HCT116 (cell line): Measurements from ENCODE around the gene MAPKAP1. TPM values are rescaled to one million over a fixed set of nuclear protein-coding genes. Genes with fewer than 3 reads are reported as not detected.
A peak's percentile ranks its signal among the peaks of the same experiment; 100 is the strongest.

Experiments used
- ATAC-seq: fragments of 200-7000 bp; cut with Tn5 transposase; 2 replicates; pipeline ENCODE4 v1.9.1; 2020; ENCODE audit warnings: mild to moderate bottlenecking, moderate library complexity
- BruUV-seq: library from RNA; stranded (reverse); fragments of 400-500 nt; replicated peaks from 2 replicates; lab custom pipeline; 2021; lab: Mats Ljungman, UMichigan
- CTCF ChIA-PET: fragments of 300-600 bp; sonication (Branson Sonifier 250); formaldehyde crosslinking; loops from one replicate; lab custom pipeline; 2021; ENCODE audit warnings: antibody characterized with exemption; lab: Charles Lee
- POLR2A ChIA-PET: fragments of 300-600, 350-600 bp; sonication (Branson Sonifier 250); formaldehyde crosslinking; loops from one replicate; lab custom pipeline; 2021; ENCODE audit warnings: antibody characterized with exemption; lab: Charles Lee
- RAD21 ChIA-PET, 2 experiments: fragments of 300-600 bp; sonication (Branson Sonifier 250); formaldehyde crosslinking; loops; one replicate each; lab custom pipeline; 2023; ENCODE audit warnings: low total read pairs in 2 of 2; ENCODE audit not compliant: uncharacterized antibody in 2 of 2, unreplicated experiment in 2 of 2, low non-redundant PET in 1 of 2; lab: Charles Lee
- DNase-seq: peaks from one replicate; pipeline ENCODE4 v3.0.0-alpha.2; 2010; ENCODE audit warnings: low read depth, low spot score
- H2AFZ ChIP-seq: fragments of 200-600 bp; shearing (Covaris generic), sonication (generic); 2 replicates; pipeline ENCODE4 v1.6.1; 2017; ENCODE audit warnings: low read depth, mixed run types, mixed read lengths, antibody characterized with exemption, low read length; ENCODE audit not compliant: poor library complexity, severe bottlenecking
- H3K27ac ChIP-seq: 2 replicates; pipeline ENCODE4 v1.5.1; 2012; ENCODE audit warnings: low read depth, low read length
- H3K27me3 ChIP-seq: fragments of 200-600 bp; sonication (generic); 2 replicates; pipeline ENCODE4 v1.6.1; 2016; ENCODE audit warnings: mixed run types, low read length, mixed read lengths; ENCODE audit not compliant: insufficient read depth
- H3K36me3 ChIP-seq, 2 experiments: fragments of 200-500 bp in 1 of 2; fragments of 200-600 bp in 1 of 2; sonication (Bioruptor generic) in 1 of 2; sonication (generic) in 1 of 2; 2 replicates each; pipeline versions ENCODE4 v1.5.1 to v1.6.1; 2014 to 2016; ENCODE audit warnings: low read length in 2 of 2, inconsistent platforms in 1 of 2, mixed read lengths in 1 of 2, mixed run types in 1 of 2; ENCODE audit not compliant: insufficient read depth in 2 of 2, control insufficient read depth in 1 of 2
- H3K4me1 ChIP-seq, 2 experiments: fragments of 200-600 bp in 1 of 2; sonication (generic) in 1 of 2; 2 replicates each; pipeline versions ENCODE4 v1.5.1 to v1.6.1; 2012 to 2017; ENCODE audit warnings: low read length in 2 of 2, inconsistent platforms in 1 of 2, mild to moderate bottlenecking in 1 of 2, mixed read lengths in 1 of 2, mixed run types in 1 of 2, moderate library complexity in 1 of 2; ENCODE audit not compliant: insufficient read depth in 2 of 2, control insufficient read depth in 1 of 2
- H3K4me2 ChIP-seq: fragments of 200-600 bp; sonication (generic); 2 replicates; pipeline ENCODE4 v1.6.1; 2017; ENCODE audit warnings: mixed run types, low read length, mixed read lengths
- H3K4me3 ChIP-seq, 2 experiments: fragments of 200-600 bp in 1 of 2; sonication (generic) in 1 of 2; replicated peaks in 1 of 2; 2 replicates each; pipeline ENCODE4 v1.5.1; 2011 to 2016; ENCODE audit warnings: low read length in 2 of 2, control low read depth in 1 of 2, low read depth in 1 of 2, mild to moderate bottlenecking in 1 of 2, mixed read lengths in 1 of 2, mixed run types in 1 of 2
- H3K79me2 ChIP-seq: fragments of 200-600 bp; sonication (generic); 2 replicates; pipeline ENCODE4 v1.6.1; 2017; ENCODE audit warnings: mild to moderate bottlenecking, mixed run types, low read length, moderate library complexity, mixed read lengths; ENCODE audit not compliant: insufficient read depth
- H3K9ac ChIP-seq: fragments of 200-600 bp; sonication (generic); 2 replicates; pipeline ENCODE4 v1.6.1; 2016; ENCODE audit warnings: low read length, mixed read lengths
- H3K9me2 ChIP-seq: fragments of 200-600 bp; sonication (generic), shearing (Covaris generic); 2 replicates; pipeline ENCODE4 v1.6.1; 2017; ENCODE audit warnings: mixed run types, mild to moderate bottlenecking, moderate library complexity; ENCODE audit not compliant: insufficient read depth
- H3K9me3 ChIP-seq, 2 experiments: fragments of 200-500 bp in 1 of 2; fragments of 200-600 bp in 1 of 2; sonication (Bioruptor generic) in 1 of 2; sonication (generic) in 1 of 2; 2 replicates each; pipeline ENCODE4 v1.6.1; 2014 to 2017; ENCODE audit warnings: low read length in 2 of 2, mixed read lengths in 2 of 2, inconsistent platforms in 1 of 2, low read depth in 1 of 2, mild to moderate bottlenecking in 1 of 2, mixed run types in 1 of 2, moderate library complexity in 1 of 2; ENCODE audit not compliant: control insufficient read depth in 1 of 2, insufficient read depth in 1 of 2
- H4K20me1 ChIP-seq: fragments of 200-600 bp; sonication (generic), shearing (Covaris generic); 2 replicates; pipeline ENCODE4 v1.6.1; 2017; ENCODE audit warnings: mixed run types, mild to moderate bottlenecking, moderate library complexity; ENCODE audit not compliant: insufficient read depth
- CBX3 ChIP-seq: IDR thresholded peaks from 2 replicates; pipeline ENCODE4 v1.6.1; 2012; ENCODE audit warnings: low read depth
- ELF1 ChIP-seq: IDR thresholded peaks from 2 replicates; pipeline ENCODE4 v1.6.1; 2012; ENCODE audit warnings: low read depth, borderline replicate concordance
- FOSL1 ChIP-seq: IDR thresholded peaks from 2 replicates; pipeline ENCODE4 v1.6.1; 2012; ENCODE audit warnings: low read depth
- JUND ChIP-seq: IDR thresholded peaks from 2 replicates; pipeline ENCODE4 v1.6.1; 2012
- POLR2A ChIP-seq: IDR thresholded peaks from 2 replicates; pipeline ENCODE4 v1.7.0; 2011; ENCODE audit warnings: borderline replicate concordance; ENCODE audit not compliant: insufficient read depth, insufficient read length; ENCODE audit errors: extremely low read depth
- POLR2AphosphoS5 ChIP-seq: IDR thresholded peaks from 2 replicates; pipeline ENCODE4 v1.6.1; 2011; ENCODE audit warnings: mild to moderate bottlenecking, low read depth, low read length, moderate library complexity
- RAD21 ChIP-seq: IDR thresholded peaks from 2 replicates; pipeline ENCODE4 v1.6.1; 2012; ENCODE audit warnings: low read depth, mild to moderate bottlenecking
- TCF7L2 ChIP-seq: IDR thresholded peaks from 2 replicates; pipeline ENCODE4 v1.7.0; 2011; ENCODE audit warnings: borderline replicate concordance, inconsistent platforms; ENCODE audit not compliant: insufficient read depth, insufficient read length; ENCODE audit errors: extremely low read depth
- ZFX ChIP-seq: fragments of 450-650 bp; IDR thresholded peaks from 2 replicates; pipeline ENCODE4 v1.6.1; 2017
- intact Hi-C: fragments of 100-400 bp; cut with micrococcal nuclease; formaldehyde crosslinking; loops from 2 replicates; pipeline ENCODE4 v1.10.0; 2022
- total RNA-seq: library from RNA; stranded (reverse); gene quantifications from one replicate; pipeline ENCODE4 v1.2.1, GENCODE V29; 2021; ENCODE audit not compliant: unreplicated experiment
- TF ChIP-seq, protein P1 (sequence below), 3 experiments: fragments of 200-600 bp in 1 of 3; sonication (generic) in 1 of 3; IDR thresholded peaks in 2 of 3; conservative IDR thresholded peaks in 1 of 3; 2 replicates each; pipeline ENCODE4 v1.5.1; 2012 to 2017; ENCODE audit warnings: low read depth in 2 of 3, low read length in 2 of 3, antibody characterized with exemption in 1 of 3, borderline replicate concordance in 1 of 3, control low read depth in 1 of 3, mild to moderate bottlenecking in 1 of 3, mixed read lengths in 1 of 3, mixed run types in 1 of 3, moderate library complexity in 1 of 3; ENCODE audit not compliant: insufficient read depth in 1 of 3
- TF ChIP-seq, protein P2 (sequence below): IDR thresholded peaks from 2 replicates; pipeline ENCODE4 v1.6.1; 2012
- TF ChIP-seq, protein P3 (sequence below): IDR thresholded peaks from 2 replicates; pipeline ENCODE4 v1.6.1; 2012

MAPKAP1 gene
- total RNA-seq, 1 experiment from 2014 or later: 72.5 TPM

DNA sequence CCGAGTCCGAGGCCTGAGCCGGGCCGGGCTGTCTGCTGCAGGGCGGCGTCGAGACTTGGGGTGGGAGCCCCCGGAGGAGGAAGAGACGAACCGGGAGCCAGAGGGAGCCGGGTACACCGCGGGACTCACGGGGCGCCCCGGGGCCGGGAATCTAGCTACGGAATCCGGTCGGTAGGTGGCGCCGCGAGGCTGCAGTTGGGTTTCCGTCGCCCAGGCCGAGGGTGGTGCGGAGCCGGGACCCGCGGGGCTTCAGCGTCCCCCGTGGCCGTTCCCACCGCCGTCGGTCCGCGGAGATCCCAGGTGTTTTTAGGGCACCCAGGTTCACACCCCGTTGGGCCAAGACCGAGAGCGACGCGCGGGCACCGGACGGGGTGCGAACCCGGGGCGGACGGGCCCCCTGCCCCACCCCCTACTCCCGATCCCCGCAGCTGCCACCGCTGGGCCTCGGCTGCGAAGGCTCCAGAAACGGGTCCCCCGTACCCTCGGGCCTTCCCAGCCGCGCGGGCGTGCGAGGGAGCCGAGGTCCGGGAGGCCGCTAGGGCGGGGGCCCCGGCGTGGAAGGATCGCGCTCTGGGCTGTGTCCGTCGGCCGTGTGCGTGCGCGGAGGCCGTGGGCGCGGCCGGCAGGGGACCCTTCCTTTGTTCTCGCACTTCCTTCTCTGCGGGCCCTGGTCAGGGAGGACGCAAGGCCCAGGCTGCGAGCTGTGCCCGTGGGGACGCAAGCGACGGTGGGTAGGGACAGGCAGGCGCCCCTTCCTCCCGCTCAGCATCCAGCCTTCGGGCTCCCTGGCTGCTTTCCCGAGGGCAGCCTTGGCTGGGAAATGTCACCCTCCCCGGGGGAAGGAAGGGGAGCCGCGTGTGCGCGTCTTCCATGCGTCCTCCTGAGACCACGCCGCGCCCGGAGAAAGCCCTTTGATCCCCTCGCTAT is 298.8 kb downstream of the MAPKAP1 start:
- Histone ChIP-seq H3K4me1 (peaks cover 17 to 54% of the 10 kb centered on the region in 2 experiments), H4K20me1 (no peaks in the 10 kb centered on the region), H3K27ac (peak overlapping the region; percentile 82)
- no TSS peak for BruUV-seq
- no peak for TF ChIP-seq CBX3
- TF ChIP-seq ZFX: peak; percentile 97
- TF ChIP-seq, protein P1, sequence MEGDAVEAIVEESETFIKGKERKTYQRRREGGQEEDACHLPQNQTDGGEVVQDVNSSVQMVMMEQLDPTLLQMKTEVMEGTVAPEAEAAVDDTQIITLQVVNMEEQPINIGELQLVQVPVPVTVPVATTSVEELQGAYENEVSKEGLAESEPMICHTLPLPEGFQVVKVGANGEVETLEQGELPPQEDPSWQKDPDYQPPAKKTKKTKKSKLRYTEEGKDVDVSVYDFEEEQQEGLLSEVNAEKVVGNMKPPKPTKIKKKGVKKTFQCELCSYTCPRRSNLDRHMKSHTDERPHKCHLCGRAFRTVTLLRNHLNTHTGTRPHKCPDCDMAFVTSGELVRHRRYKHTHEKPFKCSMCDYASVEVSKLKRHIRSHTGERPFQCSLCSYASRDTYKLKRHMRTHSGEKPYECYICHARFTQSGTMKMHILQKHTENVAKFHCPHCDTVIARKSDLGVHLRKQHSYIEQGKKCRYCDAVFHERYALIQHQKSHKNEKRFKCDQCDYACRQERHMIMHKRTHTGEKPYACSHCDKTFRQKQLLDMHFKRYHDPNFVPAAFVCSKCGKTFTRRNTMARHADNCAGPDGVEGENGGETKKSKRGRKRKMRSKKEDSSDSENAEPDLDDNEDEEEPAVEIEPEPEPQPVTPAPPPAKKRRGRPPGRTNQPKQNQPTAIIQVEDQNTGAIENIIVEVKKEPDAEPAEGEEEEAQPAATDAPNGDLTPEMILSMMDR (IDR thresholded peaks at IDR 0.05 in 2 of 3, conservative IDR thresholded peaks at IDR 0.05 in 1 of 3; ENCODE audit: borderline replicate concordance in 1 of 3, insufficient read depth in 1 of 3, low read depth in 2 of 3, low read length in 2 of 3): peak in 2 of 3 experiments; percentile 80 to 82; a peak in 4 of 6 replicates
- peak; percentile 75 for TF ChIP-seq TCF7L2
- TF ChIP-seq, protein P2, sequence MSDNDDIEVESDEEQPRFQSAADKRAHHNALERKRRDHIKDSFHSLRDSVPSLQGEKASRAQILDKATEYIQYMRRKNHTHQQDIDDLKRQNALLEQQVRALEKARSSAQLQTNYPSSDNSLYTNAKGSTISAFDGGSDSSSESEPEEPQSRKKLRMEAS: no peak
- TF ChIP-seq JUND: no peak
- TF ChIP-seq RAD21: no peak
- peak; percentile 65 for TF ChIP-seq POLR2AphosphoS5
- TF ChIP-seq ELF1: no peak
- TF ChIP-seq, protein P3, sequence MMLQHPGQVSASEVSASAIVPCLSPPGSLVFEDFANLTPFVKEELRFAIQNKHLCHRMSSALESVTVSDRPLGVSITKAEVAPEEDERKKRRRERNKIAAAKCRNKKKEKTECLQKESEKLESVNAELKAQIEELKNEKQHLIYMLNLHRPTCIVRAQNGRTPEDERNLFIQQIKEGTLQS: no peak
- no peak for TF ChIP-seq FOSL1
- peak; percentile 21 for TF ChIP-seq POLR2A
- TF ChIP-seq, all 23 proteins: peak for 5
- Histone ChIP-seq H3K27me3 (no peaks in the 10 kb centered on the region), H3K4me2 (peak overlapping the region; percentile 92), H3K79me2 (no peaks in the 10 kb centered on the region; the same call in 1 of the 2 replicates), H3K36me3 (no peaks in the 10 kb centered on the region), H3K9me3 (no peaks in the 10 kb centered on the region), H3K9ac (peak overlapping the region; percentile 83), H2AFZ (no peak overlapping the region), H3K4me3 (peak overlapping the region; percentile 79 to 81), H3K9me2 (no peaks in the 10 kb centered on the region)
- POLR2A ChIA-PET: interaction anchor here (1.3 to 1.4 kb wide), 3 partner anchors 9 to 167 kb away, joined by 4 to 5 read pairs (median 4); partner anchors contain the start of gene HSPA5
- intact Hi-C loops: loop anchor here (1.0 to 5.0 kb wide), 6 partner anchors 223 to 1083 kb away; partner anchors contain the start of gene PBX3
- DNase-seq (no peak), ATAC-seq (peak; percentile 65)
- RAD21 ChIA-PET: interaction anchor here (1.0 kb wide), 2 partner anchors 656 to 1083 kb away, joined by 3 read pairs; no protein-coding TSS in a partner anchor
- CTCF ChIA-PET: interaction anchor here (0.6 to 3.3 kb wide), 17 partner anchors 9 to 1150 kb away, joined by 3 to 25 read pairs (median 3); no protein-coding TSS in a partner anchor
